ENCODE results near the gene KLHL26.

KLHL26 gene

DNA sequence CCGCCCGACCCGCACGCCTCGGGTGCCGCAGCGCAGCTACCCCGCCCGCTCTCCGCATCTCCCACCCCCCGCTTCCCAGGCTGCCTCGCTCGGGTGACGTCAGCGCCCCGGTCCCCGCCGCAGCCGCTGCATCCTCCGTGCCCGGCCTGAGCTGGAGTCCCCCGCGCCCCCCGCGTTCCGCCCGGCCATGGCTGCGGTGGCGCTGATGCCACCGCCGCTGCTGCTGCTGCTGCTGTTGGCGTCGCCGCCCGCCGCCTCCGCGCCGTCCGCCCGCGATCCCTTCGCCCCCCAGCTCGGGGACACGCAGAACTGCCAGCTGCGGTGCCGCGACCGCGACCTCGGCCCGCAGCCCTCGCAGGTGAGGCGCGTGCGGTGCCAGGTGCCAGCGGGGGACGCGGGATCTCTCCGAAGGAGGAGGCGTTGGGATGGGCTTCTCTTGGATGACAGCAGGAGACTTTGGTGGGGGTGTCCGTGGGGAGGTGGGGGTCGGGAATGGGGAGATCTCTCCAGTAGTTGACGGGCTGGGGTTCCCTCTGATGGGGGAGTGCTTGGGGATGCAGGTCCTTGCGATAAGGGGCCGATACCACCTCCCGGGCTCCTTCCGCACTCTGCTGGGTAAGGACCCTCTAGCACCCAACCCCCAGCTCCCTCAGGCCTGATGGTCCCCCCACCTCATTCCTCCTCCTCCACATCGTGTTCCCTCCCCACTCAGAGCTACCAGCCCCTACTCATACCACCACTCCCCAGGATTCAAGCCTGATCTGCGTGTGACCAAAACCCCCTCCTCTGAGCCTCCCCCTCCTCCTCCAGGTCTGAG, 23.8 kb upstream of the KLHL26 start, which contains the start of gene TMEM59L:
Gene TMEM59L, plus strand, starts transcription at position 99 of the 817 bp plus-strand sequence. Its CDS starts 89 bp downstream, at position 188.
- H3K79me2 ChIP-seq (ENCODE audit: insufficient read depth, low read length), result no peaks in the 10 kb centered on the region
- H3K27ac ChIP-seq (ENCODE audit: low read length), result no peak within 1 kb of the TSS
- H3K9ac ChIP-seq (ENCODE audit: low read depth, low read length), result peak within 1 kb of the TSS; percentile 46; the same call in 1 of the 2 replicates
- TF ChIP-seq, protein P1, sequence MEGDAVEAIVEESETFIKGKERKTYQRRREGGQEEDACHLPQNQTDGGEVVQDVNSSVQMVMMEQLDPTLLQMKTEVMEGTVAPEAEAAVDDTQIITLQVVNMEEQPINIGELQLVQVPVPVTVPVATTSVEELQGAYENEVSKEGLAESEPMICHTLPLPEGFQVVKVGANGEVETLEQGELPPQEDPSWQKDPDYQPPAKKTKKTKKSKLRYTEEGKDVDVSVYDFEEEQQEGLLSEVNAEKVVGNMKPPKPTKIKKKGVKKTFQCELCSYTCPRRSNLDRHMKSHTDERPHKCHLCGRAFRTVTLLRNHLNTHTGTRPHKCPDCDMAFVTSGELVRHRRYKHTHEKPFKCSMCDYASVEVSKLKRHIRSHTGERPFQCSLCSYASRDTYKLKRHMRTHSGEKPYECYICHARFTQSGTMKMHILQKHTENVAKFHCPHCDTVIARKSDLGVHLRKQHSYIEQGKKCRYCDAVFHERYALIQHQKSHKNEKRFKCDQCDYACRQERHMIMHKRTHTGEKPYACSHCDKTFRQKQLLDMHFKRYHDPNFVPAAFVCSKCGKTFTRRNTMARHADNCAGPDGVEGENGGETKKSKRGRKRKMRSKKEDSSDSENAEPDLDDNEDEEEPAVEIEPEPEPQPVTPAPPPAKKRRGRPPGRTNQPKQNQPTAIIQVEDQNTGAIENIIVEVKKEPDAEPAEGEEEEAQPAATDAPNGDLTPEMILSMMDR (IDR thresholded peaks at IDR 0.05; ENCODE audit: borderline replicate concordance, extremely low read depth, low read length, poor library complexity, severe bottlenecking), result no peak
- TF ChIP-seq EZH2 (IDR thresholded peaks at IDR 0.05; ENCODE audit: borderline replicate concordance, low read depth, low read length, severe bottlenecking), result peak; percentile 82
- no peaks in the 10 kb centered on the region for H3K36me3 ChIP-seq (ENCODE audit: insufficient read depth, low read length)
- peak within 1 kb of the TSS; percentile 77 for H3K4me2 ChIP-seq (ENCODE audit: insufficient read depth, low read length)
- H3K4me3 ChIP-seq (ENCODE audit: low read depth in 1 of 2, low read length in 2 of 2), result peak within 1 kb of the TSS in 1 of 2 experiments; percentile 56; a peak in 3 of 4 replicates
- H3K9me3 ChIP-seq (ENCODE audit: insufficient read depth, low read length, severe bottlenecking), result no peaks in the 10 kb centered on the region
- ATAC-seq (ENCODE audit: insufficient read depth, low read depth) (peak; percentile 74), DNase-seq (peak; percentile 50)
- H3K27me3 ChIP-seq (ENCODE audit: insufficient read depth, low read length, poor library complexity), result peaks cover 35% of the 10 kb centered on the region
- peaks cover 12% of the 10 kb centered on the region for H3K4me1 ChIP-seq (ENCODE audit: insufficient read depth, low read length)
- H4K20me1 ChIP-seq (ENCODE audit: insufficient read depth, low read length), result peaks cover 2% of the 10 kb centered on the region; the same call in 1 of the 2 replicates
- peak within 1 kb of the TSS; percentile 66 for H2AFZ ChIP-seq (ENCODE audit: low read depth, low read length)

DNA sequence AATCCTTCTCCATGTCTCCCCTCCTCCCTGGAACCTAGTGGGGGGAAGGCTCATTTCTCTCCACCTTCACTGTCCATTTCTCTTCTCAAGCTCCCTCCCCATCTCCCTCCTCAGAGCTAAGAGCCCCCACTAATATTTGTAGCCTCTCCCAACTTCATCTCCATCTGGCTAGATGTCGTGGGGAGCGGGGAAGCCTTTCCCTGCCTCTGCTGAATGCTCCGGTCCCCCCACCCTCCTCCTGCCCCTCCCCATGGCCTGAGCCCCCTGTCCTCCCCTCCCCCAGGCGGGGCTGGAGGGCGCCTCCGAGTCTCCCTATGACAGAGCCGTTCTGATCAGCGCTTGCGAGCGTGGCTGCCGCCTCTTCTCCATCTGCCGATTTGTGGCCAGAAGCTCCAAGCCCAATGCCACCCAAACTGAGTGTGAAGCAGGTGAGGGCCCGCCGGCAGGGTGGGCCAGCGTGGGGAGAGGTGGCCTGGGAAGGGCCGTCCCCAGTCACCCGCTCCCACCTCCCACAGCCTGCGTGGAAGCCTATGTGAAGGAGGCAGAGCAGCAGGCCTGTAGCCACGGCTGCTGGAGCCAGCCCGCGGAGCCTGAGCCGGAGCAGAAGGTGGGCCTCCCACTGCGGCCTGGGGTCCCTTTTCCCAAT, 23.1 kb upstream of the KLHL26 start:
- DNase-seq (no peak), ATAC-seq (ENCODE audit: insufficient read depth, low read depth) (no peak)
- peak overlapping the region; percentile 77; the same call in 1 of the 2 replicates for H3K4me2 ChIP-seq (ENCODE audit: insufficient read depth, low read length)
- no peak overlapping the region for H3K4me3 ChIP-seq (ENCODE audit: low read depth in 1 of 2, low read length in 2 of 2)
- TF ChIP-seq, protein P1 (IDR thresholded peaks at IDR 0.05; ENCODE audit: borderline replicate concordance, extremely low read depth, low read length, poor library complexity, severe bottlenecking), result no peak
- TF ChIP-seq EZH2 (IDR thresholded peaks at IDR 0.05; ENCODE audit: borderline replicate concordance, low read depth, low read length, severe bottlenecking), result no peak
- H2AFZ ChIP-seq (ENCODE audit: low read depth, low read length), result no peak overlapping the region
- H3K9ac ChIP-seq (ENCODE audit: low read depth, low read length), result no peak overlapping the region
- H3K79me2 ChIP-seq (ENCODE audit: insufficient read depth, low read length), result no peaks in the 10 kb centered on the region
- no peaks in the 10 kb centered on the region for H3K36me3 ChIP-seq (ENCODE audit: insufficient read depth, low read length)
- H3K9me3 ChIP-seq (ENCODE audit: insufficient read depth, low read length, severe bottlenecking), result no peaks in the 10 kb centered on the region
- peaks cover 33% of the 10 kb centered on the region for H3K27me3 ChIP-seq (ENCODE audit: insufficient read depth, low read length, poor library complexity)
- H3K27ac ChIP-seq (ENCODE audit: low read length), result no peak overlapping the region
- H4K20me1 ChIP-seq (ENCODE audit: insufficient read depth, low read length), result peaks cover 2% of the 10 kb centered on the region; the same call in 1 of the 2 replicates
- peaks cover 12% of the 10 kb centered on the region for H3K4me1 ChIP-seq (ENCODE audit: insufficient read depth, low read length)

DNA sequence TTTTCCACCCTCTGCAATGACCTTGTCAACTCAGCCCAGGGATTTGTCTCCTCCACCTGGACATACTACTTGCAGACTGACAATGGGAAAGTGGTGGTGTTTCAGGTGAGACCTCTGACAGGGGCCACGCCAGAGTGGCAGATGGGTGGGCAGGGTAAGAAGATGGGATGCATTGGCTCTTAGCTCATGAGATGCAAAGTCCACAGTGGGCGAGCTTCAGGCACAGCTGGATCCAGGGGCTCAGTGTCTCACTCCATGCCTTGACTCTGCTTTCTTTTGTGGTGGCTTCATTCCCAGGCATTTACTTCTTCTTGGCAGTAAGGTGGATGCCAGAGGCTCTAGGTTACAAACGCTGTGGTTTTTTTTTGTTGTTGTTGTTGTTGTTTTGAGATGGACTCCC, 20.8 kb upstream of the KLHL26 start:
- H3K79me2 ChIP-seq (ENCODE audit: insufficient read depth, low read length), result no peaks in the 10 kb centered on the region
- no peak overlapping the region for H3K4me2 ChIP-seq (ENCODE audit: insufficient read depth, low read length)
- no peak overlapping the region for H3K9ac ChIP-seq (ENCODE audit: low read depth, low read length)
- H3K4me3 ChIP-seq (ENCODE audit: low read depth in 1 of 2, low read length in 2 of 2), result no peak overlapping the region
- ATAC-seq (ENCODE audit: insufficient read depth, low read depth) (no peak), DNase-seq (no peak)
- H3K36me3 ChIP-seq (ENCODE audit: insufficient read depth, low read length), result no peaks in the 10 kb centered on the region
- 0 out of 2 replicates have a peak, but pooled peaks cover under 1% of the 10 kb centered on the region for H4K20me1 ChIP-seq (ENCODE audit: insufficient read depth, low read length)
- no peak overlapping the region for H2AFZ ChIP-seq (ENCODE audit: low read depth, low read length)
- H3K27me3 ChIP-seq (ENCODE audit: insufficient read depth, low read length, poor library complexity), result peaks cover 18% of the 10 kb centered on the region
- no peaks in the 10 kb centered on the region for H3K9me3 ChIP-seq (ENCODE audit: insufficient read depth, low read length, severe bottlenecking)
- TF ChIP-seq, protein P1 (IDR thresholded peaks at IDR 0.05; ENCODE audit: borderline replicate concordance, extremely low read depth, low read length, poor library complexity, severe bottlenecking), result no peak
- TF ChIP-seq EZH2 (IDR thresholded peaks at IDR 0.05; ENCODE audit: borderline replicate concordance, low read depth, low read length, severe bottlenecking), result no peak
- H3K27ac ChIP-seq (ENCODE audit: low read length), result no peak overlapping the region
- peaks cover 12% of the 10 kb centered on the region for H3K4me1 ChIP-seq (ENCODE audit: insufficient read depth, low read length)

Measured in DND-41 (cell line).